Panc1 (cell line): ENCODE measurements around the gene AP3B1. TPM values are rescaled to one million over a fixed set of nuclear protein-coding genes. Genes with fewer than 3 reads are reported as not detected.

Experiments
- ATAC-seq: fragments of 200-7000 bp; cut with Tn5 transposase; 2 replicates; pipeline ENCODE4 v1.9.1; 2020; ENCODE audit warnings: mild to moderate bottlenecking, moderate library complexity
- BruUV-seq: library from RNA; stranded (reverse); fragments of 400-500 nt; replicated peaks from 2 replicates; lab custom pipeline; 2021; lab: Mats Ljungman, UMichigan
- CTCF ChIA-PET: fragments of 300-600 bp; sonication (Branson Sonifier 250); formaldehyde crosslinking; loops from one replicate; lab custom pipeline; 2022; ENCODE audit warnings: antibody characterized with exemption; lab: Charles Lee
- POLR2A ChIA-PET: fragments of 300-600 bp; sonication (Branson Sonifier 250); formaldehyde crosslinking; loops from one replicate; lab custom pipeline; 2022; ENCODE audit warnings: antibody characterized with exemption; lab: Charles Lee
- DNase-seq: peaks from one replicate; pipeline ENCODE4 v3.0.0-alpha.2; 2010; ENCODE audit warnings: low read depth, low spot score
- H3K27ac ChIP-seq: 2 replicates; pipeline ENCODE4 v1.5.1; 2011; ENCODE audit warnings: mild to moderate bottlenecking, low read length, inconsistent platforms
- H3K27me3 ChIP-seq: fragments of 200-500 bp; sonication (Bioruptor generic); 2 replicates; pipeline ENCODE4 v1.6.0; 2014; ENCODE audit warnings: low read length, inconsistent platforms; ENCODE audit not compliant: control insufficient read depth, insufficient read depth
- H3K36me3 ChIP-seq: fragments of 200-500 bp; sonication (Bioruptor generic); 2 replicates; pipeline ENCODE4 v1.5.1; 2014; ENCODE audit warnings: inconsistent platforms, mild to moderate bottlenecking, low read length, moderate library complexity; ENCODE audit not compliant: control insufficient read depth, insufficient read depth
- H3K4me1 ChIP-seq: 2 replicates; pipeline ENCODE4 v1.5.1; 2011; ENCODE audit warnings: inconsistent platforms, mild to moderate bottlenecking, low read length, moderate library complexity; ENCODE audit not compliant: control insufficient read depth, insufficient read depth
- H3K4me3 ChIP-seq, 2 experiments: 2 replicates each; pipeline ENCODE4 v1.5.1; 2011 to 2012; ENCODE audit warnings: low read depth in 2 of 2, low read length in 2 of 2, mild to moderate bottlenecking in 2 of 2, inconsistent platforms in 1 of 2, moderate library complexity in 1 of 2
- H3K9me3 ChIP-seq: fragments of 200-500 bp; sonication (Bioruptor generic); 2 replicates; pipeline ENCODE4 v1.5.1; 2014; ENCODE audit warnings: low read depth, mild to moderate bottlenecking, inconsistent platforms, low read length, moderate library complexity; ENCODE audit not compliant: control insufficient read depth, insufficient read depth
- POLR2AphosphoS5 ChIP-seq: IDR thresholded peaks from 2 replicates; pipeline ENCODE4 v1.6.1; 2012; ENCODE audit warnings: mild to moderate bottlenecking, low read depth, low read length, moderate library complexity
- SIN3A ChIP-seq: IDR thresholded peaks from 2 replicates; pipeline ENCODE4 v1.6.1; 2012; ENCODE audit warnings: low read depth, mild to moderate bottlenecking, low read length, moderate library complexity, borderline replicate concordance; ENCODE audit not compliant: insufficient read depth
- TCF7L2 ChIP-seq: IDR thresholded peaks from 2 replicates; pipeline ENCODE4 v1.6.1; 2011; ENCODE audit warnings: mild to moderate bottlenecking, low read depth, low read length, inconsistent platforms
- in situ Hi-C: cut with HindIII; loops from 2 replicates; pipeline ENCODE4 v1.10.0; 2016; ENCODE audit warnings: low sequenced_read_pairs, low pct_unique_long_range_greater_than_20kb
- intact Hi-C: fragments of 100-400 bp; cut with micrococcal nuclease; formaldehyde crosslinking; loops from one replicate; pipeline ENCODE4 v1.10.0; 2022; ENCODE audit not compliant: unreplicated experiment
- total RNA-seq: library from RNA; stranded (reverse); gene quantifications from one replicate; pipeline ENCODE4 v1.2.1, GENCODE V29; 2021; ENCODE audit not compliant: unreplicated experiment
- TF ChIP-seq, protein P1 (sequence below): fragments of 450-650 bp; IDR thresholded peaks from 2 replicates; pipeline ENCODE4 v1.5.1; 2017; ENCODE audit warnings: mild to moderate bottlenecking
- TF ChIP-seq, protein P2 (sequence below), 2 experiments: IDR thresholded peaks; 2 replicates each; pipeline ENCODE4 v1.6.1; 2011 to 2012; ENCODE audit warnings: low read depth in 2 of 2, control low read depth in 1 of 2, low read length in 1 of 2, mild to moderate bottlenecking in 1 of 2, moderate library complexity in 1 of 2; ENCODE audit not compliant: insufficient read depth in 1 of 2

AP3B1 gene
- total RNA-seq, 1 experiment from 2014 or later, result 55.4 TPM

DNA sequence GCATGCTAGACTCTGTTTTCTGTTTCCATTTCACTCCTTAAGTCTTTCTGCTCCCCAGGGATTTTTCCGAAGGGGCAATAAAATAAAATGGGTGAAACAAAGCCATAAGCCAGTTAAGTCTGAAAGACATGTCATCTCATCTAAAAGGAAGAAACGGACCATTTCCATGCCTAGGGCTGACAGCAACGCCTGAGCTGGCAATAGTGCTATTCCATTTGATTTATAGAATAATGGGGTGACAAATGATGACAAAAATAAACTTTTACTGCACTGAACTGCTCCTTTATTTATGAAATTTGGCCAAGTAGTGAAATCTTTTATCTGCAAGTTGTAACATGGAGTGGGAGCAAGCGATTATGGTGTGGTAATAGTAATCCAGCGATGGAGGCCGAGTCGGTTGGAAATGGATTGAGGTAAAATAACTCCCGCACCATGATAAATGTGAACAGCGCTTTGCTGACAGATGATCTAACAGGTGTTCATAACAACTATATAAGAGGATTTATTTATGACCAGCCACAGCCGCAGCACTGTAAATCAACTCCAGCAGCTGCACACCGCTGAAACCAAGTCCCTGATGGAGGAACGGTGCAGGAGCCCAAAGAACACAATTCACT, 298.6 kb downstream of the AP3B1 start:
- intact Hi-C loops (no loop called here), in situ Hi-C loops (no loop called here)
- TF ChIP-seq POLR2AphosphoS5, result no peak
- TF ChIP-seq SIN3A, result no peak
- TF ChIP-seq, protein P1, sequence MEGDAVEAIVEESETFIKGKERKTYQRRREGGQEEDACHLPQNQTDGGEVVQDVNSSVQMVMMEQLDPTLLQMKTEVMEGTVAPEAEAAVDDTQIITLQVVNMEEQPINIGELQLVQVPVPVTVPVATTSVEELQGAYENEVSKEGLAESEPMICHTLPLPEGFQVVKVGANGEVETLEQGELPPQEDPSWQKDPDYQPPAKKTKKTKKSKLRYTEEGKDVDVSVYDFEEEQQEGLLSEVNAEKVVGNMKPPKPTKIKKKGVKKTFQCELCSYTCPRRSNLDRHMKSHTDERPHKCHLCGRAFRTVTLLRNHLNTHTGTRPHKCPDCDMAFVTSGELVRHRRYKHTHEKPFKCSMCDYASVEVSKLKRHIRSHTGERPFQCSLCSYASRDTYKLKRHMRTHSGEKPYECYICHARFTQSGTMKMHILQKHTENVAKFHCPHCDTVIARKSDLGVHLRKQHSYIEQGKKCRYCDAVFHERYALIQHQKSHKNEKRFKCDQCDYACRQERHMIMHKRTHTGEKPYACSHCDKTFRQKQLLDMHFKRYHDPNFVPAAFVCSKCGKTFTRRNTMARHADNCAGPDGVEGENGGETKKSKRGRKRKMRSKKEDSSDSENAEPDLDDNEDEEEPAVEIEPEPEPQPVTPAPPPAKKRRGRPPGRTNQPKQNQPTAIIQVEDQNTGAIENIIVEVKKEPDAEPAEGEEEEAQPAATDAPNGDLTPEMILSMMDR, result no peak
- no peak for TF ChIP-seq TCF7L2
- TF ChIP-seq, protein P2, sequence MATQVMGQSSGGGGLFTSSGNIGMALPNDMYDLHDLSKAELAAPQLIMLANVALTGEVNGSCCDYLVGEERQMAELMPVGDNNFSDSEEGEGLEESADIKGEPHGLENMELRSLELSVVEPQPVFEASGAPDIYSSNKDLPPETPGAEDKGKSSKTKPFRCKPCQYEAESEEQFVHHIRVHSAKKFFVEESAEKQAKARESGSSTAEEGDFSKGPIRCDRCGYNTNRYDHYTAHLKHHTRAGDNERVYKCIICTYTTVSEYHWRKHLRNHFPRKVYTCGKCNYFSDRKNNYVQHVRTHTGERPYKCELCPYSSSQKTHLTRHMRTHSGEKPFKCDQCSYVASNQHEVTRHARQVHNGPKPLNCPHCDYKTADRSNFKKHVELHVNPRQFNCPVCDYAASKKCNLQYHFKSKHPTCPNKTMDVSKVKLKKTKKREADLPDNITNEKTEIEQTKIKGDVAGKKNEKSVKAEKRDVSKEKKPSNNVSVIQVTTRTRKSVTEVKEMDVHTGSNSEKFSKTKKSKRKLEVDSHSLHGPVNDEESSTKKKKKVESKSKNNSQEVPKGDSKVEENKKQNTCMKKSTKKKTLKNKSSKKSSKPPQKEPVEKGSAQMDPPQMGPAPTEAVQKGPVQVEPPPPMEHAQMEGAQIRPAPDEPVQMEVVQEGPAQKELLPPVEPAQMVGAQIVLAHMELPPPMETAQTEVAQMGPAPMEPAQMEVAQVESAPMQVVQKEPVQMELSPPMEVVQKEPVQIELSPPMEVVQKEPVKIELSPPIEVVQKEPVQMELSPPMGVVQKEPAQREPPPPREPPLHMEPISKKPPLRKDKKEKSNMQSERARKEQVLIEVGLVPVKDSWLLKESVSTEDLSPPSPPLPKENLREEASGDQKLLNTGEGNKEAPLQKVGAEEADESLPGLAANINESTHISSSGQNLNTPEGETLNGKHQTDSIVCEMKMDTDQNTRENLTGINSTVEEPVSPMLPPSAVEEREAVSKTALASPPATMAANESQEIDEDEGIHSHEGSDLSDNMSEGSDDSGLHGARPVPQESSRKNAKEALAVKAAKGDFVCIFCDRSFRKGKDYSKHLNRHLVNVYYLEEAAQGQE (IDR thresholded peaks at IDR 0.05; ENCODE audit: insufficient read depth in 1 of 2, low read depth in 2 of 2, low read length in 1 of 2), result no peak
- Histone ChIP-seq H3K27ac (no peak overlapping the region), H3K9me3 (no peaks in the 10 kb centered on the region), H3K27me3 (no peaks in the 10 kb centered on the region), H3K36me3 (no peaks in the 10 kb centered on the region), H3K4me3 (no peak overlapping the region), H3K4me1 (no peaks in the 10 kb centered on the region)
- ChIA-PET CTCF (no interaction called here), POLR2A (interaction anchor here (0.6 kb wide), 1 partner anchor 105 kb away, joined by 3 read pairs; no protein-coding TSS in a partner anchor)
- BruUV-seq, result no TSS peak
- DNase-seq (no peak), ATAC-seq (no peak)

DNA sequence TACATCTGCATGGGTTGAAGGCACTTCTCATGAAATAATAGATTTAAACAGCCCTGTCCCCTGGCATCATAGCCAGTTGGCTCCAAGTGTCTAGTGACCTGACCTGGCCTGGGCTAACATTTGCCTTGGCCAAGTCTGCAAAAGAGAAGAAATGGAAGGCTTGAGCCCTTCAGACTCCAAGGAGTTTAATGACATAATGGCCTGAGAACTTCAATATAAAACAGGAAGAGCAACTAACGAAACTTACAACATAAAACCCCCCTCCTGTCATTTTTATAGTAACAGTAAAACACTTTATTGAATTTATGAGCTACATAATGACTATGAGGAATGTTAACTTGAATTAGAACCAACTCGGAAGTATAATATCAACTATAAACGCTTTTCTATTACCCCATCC, 299.6 kb downstream of the AP3B1 start:
- ATAC-seq (no peak), DNase-seq (no peak)
- CTCF ChIA-PET, result no interaction called here
- H3K36me3 ChIP-seq, result no peaks in the 10 kb centered on the region
- H3K27ac ChIP-seq, result no peak overlapping the region
- H3K4me1 ChIP-seq, result no peaks in the 10 kb centered on the region
- POLR2A ChIA-PET, result interaction anchor here (0.6 kb wide), 1 partner anchor 104 kb away, joined by 3 read pairs; no protein-coding TSS in a partner anchor
- TF ChIP-seq POLR2AphosphoS5 (no peak), SIN3A (no peak), TCF7L2 (no peak)
- TF ChIP-seq, protein P2 (IDR thresholded peaks at IDR 0.05; ENCODE audit: insufficient read depth in 1 of 2, low read depth in 2 of 2, low read length in 1 of 2), result no peak
- TF ChIP-seq, protein P1, result no peak
- no peaks in the 10 kb centered on the region for H3K27me3 ChIP-seq
- intact Hi-C loops (no loop called here), in situ Hi-C loops (no loop called here)
- no peak overlapping the region for H3K4me3 ChIP-seq
- no peaks in the 10 kb centered on the region for H3K9me3 ChIP-seq
- no TSS peak for BruUV-seq
